GM19463 (cell line): ENCODE measurements around the gene ADAMTS12.

Experiments
- ATAC-seq: cut with Tn5 transposase; IDR thresholded peaks from one replicate; pipeline ENCODE4 v1.9.1; 2021; ENCODE audit warnings: mild to moderate bottlenecking, moderate library complexity; ENCODE audit not compliant: unreplicated experiment

The ADAMTS12 gene

DNA sequence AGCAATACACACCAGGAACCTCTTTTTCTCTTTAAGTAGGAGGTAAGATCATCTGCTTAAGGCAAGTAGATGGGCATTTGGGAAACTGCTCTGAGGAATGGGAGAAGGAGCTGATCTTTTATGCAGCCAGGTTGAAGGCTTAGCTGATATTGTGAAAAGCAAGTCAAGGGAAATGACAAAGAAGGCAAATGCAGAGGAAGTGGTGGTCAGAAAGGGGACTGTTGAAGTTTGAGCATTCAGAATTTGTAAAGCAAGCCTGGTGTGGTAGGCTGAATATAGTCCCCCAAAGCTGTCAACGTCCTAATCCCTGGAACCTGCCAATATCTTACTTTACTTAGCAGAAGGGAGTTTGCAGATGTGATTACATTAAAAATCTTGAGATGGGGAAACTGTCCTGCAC is 128.9 kb downstream of the ADAMTS12 start:
- no peak for ATAC-seq

DNA sequence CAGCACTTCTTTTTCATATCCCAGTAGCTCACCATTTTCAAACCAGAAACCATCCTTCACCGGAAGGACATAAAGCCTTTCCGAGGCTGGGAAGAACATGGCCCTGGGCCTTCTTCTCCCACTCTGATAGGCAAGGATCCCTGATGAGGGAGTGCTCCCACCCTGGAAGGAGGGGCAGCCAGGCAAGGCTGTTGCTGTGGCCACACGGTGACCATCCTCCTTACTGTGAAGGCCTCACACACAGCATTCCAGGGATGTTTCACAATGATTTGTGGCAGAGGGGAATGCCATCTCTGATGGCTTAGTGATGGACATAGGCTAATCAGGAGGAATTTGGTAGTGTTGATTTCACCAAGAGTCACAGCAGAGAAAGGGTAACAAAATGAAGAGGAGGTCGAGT is 130.7 kb downstream of the ADAMTS12 start:
- ATAC-seq = no peak

DNA sequence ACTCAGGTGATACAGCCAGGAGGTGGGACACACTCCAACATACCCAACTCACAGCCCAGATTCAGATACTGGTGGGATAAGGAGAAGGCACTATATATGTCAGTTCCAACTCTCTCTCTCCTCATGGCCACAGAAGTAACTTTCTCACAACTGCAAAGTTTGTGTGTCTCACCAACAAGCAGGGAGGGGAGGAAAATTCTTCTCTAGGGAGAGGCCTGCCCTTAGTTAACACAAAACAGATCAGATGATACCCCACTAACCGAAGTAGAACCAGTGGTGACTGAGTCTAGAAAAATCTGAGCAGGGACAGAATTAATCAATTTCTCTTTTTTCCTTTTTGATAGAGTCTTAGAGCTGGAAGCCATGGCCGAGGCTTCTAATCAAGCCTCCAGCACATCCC is 133.1 kb downstream of the ADAMTS12 start:
- no peak for ATAC-seq

DNA sequence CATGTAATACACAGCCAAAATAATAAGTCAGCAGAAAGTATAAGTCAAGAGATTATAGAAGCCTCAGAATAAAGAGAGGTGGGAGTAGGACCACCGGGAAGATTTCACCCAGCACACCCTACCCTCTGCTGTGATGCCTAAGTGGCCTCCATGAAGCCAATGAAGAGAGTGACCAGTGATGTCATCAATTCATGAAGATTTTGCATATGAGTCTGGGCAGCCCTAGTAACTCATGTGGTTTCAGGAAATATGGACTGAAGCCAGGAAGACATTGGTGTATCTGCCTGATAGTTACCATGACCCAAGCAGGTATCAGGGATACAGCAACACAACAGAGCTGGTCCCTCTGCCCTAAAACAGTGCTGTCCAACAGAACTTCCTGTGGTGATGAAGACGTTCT is 135.3 kb downstream of the ADAMTS12 start:
- no peak for ATAC-seq

DNA sequence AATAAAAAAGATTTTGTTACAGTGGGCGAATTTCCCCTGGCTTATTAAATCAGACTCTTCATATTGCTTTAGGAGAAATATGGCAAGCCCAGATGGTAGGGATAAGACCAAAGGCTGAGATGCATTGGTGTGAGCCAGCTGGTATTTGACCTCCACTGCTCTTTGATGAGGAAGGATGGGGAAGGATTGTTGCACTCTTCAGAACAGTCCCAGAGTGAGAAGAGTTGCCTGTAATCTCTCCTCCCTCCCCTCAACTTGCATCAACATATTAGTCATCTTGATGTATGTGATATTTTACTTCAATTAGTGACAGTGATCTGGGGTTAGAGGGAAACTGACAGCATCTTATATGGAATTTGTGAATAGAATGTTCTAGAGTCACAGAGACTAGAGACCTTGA is 136.6 kb downstream of the ADAMTS12 start:
- no peak for ATAC-seq

DNA sequence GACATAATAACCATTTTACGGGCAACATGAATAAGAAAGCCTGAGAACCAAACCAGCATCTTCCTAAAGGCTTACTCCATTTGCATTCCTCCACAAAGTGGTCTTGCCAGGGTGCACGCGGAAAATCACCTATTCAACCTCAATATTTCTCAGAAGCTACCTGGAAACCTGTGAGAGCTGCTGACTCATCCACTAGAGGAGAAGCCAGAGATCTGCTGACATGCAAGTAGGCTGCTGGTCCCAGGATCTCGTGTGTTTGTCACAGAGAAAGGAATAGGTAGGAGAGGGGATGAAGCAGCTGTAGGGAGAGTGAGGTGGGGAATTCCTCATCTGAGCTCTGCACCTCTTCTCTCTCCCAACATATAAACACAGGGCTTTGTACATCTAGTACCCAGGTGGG is 138.1 kb downstream of the ADAMTS12 start:
- no peak for ATAC-seq

DNA sequence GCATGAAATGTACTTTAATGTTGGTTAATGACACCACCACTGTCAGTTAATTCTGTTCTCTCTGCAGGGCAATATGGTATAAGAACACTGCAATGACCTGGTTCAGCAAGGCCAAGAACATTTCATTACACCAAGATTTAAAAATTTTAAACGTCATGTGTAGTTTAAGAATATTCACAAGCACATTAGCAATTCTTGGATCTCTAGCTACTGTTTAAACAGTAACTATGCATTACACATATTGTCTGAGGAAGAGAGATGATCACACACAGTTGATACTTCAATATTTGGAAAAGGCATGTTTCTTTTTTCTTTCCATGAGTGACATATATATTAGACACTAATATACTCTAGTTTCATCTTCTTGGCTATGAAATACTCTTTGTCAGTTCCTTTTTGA is 143.0 kb downstream of the ADAMTS12 start:
- ATAC-seq = no peak

DNA sequence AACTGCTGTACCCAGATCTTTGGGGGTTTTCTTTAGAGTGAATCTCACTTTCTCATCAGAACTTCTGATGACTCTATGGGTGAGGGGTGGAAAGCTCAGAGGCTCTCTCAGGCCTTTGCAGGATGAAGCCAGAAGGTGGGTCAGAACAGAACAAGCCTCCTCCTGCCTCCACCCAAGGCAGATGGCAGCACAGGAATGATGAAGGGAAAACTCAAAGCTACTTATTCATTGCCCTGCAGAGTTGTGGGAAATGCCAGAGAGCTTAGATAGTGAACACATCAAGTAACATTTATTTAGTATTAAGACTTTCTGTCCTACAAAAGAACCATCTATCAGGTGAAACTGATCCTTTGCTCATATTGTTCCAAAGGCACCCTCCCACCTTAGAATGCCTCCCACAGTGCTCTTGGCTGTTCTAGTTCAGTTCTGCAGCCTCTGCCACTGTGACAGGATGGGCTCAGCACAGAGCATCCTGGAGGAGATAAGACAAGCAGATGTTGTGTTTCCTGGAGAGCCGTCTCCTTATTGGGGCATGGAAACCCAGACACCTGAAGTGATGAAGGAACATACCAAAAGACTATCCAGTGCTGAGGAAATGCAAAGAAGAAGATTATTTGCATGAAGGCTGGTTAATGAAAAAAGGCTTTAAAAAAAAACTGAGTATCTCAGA is 146.6 kb downstream of the ADAMTS12 start:
- ATAC-seq = no peak

DNA sequence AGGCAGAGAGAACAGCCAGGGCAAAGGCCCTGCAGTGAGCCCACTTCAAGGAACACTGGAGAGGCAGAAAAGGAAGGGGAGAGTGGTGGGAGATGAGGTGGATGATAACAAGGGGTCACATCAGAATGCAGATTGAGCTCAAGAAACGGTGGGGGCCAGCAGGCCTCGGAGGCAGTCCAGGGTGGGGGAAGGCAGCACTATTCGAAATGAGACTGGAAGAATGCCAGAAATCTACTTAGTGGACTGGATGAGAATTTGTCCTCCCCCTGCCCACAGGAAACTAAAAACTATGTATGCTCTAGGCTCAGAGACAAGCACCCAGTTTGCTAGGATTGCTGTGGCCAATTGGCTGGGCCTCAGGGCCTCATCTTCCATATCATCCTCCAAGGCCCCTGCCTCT is 148.7 kb downstream of the ADAMTS12 start:
- no peak for ATAC-seq

DNA sequence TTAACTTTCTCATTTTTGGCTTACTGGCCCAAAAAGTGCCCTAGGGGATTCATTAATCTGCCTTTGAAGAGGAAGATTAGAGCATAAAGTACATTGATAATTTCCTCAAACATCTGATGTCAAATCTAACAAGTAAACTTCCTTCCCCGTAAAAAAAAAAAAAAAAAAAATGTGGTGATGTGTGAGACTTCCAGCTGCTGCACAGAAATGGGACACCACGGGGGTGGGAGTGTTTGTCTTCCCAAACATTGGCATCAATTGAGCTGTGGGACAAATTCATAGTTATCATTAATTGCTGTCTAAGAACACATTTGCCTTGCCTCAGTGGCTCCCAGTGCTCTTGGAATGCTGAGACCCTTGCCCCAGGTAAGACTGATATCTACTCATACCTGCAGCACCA is 149.6 kb downstream of the ADAMTS12 start:
- no peak for ATAC-seq

DNA sequence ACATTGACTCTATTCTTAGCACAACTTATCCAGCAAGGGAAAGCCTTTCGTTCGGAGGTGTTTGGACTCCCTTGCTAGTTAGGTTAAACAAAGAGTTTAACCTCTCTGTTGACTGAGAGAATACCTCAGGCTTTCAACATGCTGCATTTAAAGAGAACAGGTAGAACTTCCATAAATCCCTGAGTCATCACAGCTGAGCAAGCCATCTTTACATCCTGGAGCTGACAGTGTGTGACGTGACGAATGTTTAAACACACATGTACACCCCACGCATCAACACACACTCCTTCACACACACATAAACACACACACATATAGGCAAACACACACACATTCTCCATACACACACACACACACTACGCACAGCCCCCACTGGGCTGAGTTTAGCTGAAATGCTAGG is 152.8 kb downstream of the ADAMTS12 start:
- no peak for ATAC-seq

DNA sequence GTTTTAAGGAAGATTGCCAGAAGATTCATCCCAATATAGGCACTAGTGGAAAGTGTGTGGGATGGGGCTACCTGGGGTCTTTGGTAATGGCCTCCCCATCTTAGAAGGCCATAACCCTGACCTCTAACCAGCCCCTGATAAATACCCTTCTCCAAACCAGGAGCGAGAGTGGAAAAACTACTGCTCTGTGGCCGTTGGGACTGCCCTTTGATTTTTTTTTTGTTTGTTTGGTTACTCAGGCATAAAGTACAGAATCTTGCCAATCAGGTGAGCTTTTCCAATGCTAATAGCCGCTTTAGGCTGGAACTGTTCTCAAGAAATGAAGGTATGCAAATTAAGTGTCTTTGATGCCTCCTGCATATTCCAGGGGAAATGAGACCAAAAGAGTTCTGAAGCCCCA is 153.7 kb downstream of the ADAMTS12 start:
- no peak for ATAC-seq

DNA sequence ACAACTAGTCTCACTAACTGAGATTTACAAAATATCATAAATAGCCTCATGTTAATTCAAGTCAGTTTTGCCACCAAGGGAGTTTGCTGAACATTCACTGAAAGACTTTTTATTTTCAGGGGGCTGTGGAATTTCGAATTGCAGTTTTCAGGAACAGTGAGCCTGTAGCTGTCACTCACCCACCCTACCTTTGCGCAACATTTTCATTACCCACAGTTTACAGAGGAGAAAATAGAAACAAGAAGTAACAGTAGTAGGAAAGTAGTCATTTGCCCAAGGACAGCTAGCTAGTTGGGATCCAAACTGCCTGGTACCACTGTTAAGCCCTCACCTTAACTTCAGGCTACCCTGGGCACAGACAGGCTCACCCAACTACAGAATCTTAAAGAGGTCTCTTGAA is 154.1 kb downstream of the ADAMTS12 start:
- no peak for ATAC-seq

DNA sequence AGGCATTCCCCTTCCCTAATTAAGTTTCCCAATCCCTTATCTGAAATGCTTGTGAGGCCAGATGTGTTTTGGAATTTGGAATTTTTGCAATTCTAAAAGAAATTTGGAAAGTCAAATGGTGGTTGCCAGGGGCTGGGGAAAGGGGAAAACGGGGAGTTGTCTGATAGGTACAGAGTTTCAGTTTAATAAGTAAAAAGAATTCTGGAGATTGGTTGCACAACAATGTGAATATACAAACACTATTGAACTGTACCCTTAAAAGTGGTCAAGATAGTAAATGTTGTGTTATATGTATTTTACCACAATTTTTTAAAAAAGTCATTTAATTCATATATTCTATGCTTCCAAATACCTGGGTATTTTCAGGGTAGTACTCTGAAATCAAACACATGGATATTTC is 154.5 kb downstream of the ADAMTS12 start:
- no peak for ATAC-seq

DNA sequence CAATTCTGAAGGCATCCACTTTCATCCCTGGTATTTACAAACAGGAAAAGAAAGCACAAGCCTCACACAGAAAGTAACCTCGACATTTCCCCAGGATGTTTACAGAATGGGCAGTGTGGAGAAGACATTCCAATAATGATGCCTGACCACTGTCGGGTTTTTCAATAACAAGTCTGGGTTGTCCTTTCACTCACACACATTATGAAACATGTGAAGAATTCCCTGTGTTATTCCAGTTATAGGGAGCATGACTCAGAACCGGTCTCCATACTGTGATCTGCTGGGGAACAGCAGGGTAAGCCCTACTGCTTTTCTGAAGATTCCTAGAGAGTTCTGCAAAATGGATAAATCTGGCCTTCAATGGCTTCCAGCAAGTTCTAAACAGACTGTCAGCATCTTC is 155.3 kb downstream of the ADAMTS12 start:
- no peak for ATAC-seq

DNA sequence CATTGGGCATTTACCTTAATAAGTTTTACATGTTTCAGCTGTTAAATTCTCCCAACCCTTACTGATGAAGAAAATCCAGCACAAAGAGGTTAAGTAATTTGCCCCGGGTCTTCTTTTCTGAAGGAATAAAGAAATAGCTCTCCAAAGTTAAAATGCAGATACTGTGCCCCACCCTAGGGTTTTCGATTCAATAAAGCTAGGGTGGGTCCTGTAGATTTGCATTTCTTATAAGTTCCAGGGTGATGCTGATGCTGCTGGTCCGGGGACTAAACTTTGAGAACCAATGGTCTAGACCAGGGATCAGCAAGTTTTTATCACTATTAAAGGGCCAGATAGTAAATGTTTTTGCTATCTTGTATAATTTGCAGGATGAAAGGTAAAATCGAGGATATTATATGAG is 156.7 kb downstream of the ADAMTS12 start:
- ATAC-seq = no peak

DNA sequence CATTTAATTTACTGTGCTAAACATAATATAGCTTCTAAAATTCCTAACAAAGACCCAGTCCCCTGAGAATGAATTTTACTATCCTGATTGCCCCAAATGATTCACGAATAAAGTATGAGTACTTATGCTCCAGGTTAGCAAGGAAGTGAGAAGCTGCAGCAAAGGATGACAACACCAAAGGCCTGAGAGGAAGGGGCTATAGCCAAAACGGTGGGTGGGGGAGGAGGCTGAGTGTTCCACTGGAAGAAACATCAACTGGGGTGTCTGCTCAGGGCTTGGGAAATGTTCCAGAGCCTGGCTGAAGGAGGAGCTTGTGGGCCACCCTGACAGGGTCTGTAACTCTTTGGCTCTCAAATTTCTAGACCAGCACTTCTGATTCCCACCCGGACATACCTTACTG is 157.3 kb downstream of the ADAMTS12 start:
- no peak for ATAC-seq

DNA sequence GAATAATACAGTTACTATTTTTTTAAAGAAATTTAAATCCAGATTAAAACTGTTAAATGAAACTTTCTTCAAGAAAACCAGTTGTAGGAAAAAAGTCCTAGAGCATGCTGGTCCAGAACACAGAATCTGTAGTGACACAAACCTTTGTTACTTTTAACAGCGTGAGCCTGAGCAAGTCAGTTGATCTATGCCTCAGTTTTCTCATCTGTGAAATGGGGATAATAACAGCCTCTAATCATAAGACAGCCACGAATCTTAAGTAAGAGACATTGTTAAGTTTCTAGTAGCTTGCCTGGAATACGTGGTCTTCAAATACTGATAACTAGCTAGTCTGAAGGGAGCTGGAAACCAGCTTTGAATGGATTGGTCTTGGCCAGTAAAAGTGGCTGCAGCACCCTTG is 158.6 kb downstream of the ADAMTS12 start:
- ATAC-seq = no peak

DNA sequence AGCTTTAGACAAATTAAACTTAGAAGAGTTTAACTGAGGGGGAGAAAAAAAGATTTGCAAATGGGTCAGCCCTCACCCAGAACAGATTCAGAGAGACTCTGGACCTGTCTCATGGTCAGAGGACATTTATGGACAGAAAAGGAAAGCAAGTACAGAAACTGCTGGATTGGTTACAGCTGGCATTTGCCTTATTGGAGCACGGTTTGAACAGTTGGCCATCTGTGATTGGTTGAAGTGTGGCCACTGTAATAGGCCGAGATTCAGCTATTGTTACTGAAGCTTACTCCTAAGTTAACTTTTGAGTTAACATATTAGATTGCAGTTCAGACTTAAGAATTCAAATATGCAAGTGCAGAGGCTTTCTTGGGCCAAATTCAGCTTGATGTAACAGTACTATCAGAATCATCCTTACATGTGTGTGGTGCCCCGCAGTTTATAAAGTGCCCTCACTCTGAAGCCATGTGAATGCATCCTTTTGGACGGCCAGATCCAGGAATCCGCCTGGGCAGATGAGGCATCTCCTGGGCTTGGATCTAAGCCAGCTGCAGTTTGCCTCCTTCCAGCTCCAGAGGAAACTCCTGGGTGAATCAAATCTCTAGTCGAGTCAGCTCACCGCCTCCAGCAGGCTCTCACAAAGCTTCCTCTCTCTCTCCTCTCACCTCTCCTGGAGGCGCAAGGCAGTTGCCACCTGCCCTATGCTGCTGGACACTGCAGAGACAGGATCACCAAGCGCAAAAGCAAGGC is 165.2 kb downstream of the ADAMTS12 start:
- no peak for ATAC-seq

DNA sequence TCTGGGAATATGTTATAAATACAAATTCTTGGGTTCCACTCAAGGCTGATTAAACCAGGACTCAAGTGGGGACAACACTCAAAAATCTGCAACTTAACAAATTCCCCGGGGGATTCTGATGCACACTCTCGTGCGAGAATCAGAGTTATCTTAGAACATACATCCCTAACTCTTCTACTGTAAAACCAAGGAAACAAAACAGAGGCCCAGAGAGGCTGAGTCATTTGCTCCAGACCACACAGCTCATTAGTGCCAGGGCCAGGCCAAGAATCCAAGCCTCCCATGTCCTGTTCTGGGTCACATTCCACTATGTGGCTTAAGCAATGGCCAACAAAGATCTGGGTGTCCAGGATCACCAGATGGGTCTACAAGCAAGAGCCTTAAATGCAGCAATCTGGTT is 166.0 kb downstream of the ADAMTS12 start:
- ATAC-seq = no peak

DNA sequence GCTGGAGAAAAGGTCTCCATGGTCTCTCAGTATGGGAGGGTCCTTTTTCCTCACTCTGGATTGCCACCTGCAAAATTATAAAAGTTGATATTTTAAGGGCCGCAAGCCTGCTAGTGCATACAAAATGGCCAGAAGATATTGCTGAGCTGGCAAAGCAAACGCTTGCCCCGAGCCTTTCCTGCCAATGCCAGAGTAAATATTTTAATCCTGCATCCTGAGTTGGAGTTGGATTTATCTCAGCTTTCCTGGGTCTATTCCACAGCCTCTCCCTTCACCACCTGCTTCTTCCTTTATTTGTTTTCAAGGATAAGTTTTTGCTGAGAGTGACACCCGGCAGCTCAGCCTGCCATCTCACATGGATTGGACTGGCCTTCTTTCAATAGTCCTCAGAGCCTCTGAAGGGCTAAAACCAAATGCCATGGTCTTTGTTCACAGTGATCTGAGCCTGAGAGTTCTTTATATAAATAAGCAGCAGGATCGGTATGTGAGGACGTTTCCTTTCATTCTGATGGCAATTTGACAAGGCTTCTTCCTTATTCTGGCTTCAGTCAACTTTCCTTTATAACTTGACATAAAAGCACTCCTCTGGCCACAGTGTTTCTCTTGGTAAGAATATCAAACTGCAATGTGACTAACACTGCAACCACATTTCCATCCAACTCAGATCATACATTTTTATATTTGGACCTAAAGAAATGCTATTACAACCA is 170.1 kb downstream of the ADAMTS12 start:
- ATAC-seq = no peak

DNA sequence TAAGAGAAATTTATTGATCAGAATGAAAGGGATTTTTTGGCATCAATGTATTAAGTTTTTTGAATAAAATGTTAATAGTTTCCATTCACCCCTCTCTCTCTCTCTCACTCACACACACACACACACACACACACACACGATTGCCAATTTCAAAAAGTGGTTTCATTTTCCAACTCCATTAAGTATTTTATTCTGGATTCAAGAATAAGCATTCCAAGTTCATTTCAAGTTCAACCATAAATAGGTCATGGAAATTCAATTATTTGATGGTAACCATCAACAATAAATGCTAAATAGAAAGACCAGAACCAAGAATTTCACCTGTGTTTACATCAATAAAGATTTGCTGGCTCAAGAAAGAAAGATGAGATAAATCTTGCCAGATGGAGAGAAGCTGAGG is 171.6 kb downstream of the ADAMTS12 start:
- no peak for ATAC-seq
